Dermis lymphatic vessel endothelial cell (primary cell): ENCODE data around the gene TMA7B. TPM values are rescaled to one million over a fixed set of nuclear protein-coding genes. Genes with fewer than 3 reads are reported as not detected.

Experiments used
- total RNA-seq: library from RNA; depleted of rRNA; stranded (reverse); fragments of >200 nt; gene quantifications from 2 replicates; pipeline ENCODE4 v1.2.1, GENCODE V29; 2014

Gene TMA7B
- total RNA-seq, result not detected in 2 replicates

DNA sequence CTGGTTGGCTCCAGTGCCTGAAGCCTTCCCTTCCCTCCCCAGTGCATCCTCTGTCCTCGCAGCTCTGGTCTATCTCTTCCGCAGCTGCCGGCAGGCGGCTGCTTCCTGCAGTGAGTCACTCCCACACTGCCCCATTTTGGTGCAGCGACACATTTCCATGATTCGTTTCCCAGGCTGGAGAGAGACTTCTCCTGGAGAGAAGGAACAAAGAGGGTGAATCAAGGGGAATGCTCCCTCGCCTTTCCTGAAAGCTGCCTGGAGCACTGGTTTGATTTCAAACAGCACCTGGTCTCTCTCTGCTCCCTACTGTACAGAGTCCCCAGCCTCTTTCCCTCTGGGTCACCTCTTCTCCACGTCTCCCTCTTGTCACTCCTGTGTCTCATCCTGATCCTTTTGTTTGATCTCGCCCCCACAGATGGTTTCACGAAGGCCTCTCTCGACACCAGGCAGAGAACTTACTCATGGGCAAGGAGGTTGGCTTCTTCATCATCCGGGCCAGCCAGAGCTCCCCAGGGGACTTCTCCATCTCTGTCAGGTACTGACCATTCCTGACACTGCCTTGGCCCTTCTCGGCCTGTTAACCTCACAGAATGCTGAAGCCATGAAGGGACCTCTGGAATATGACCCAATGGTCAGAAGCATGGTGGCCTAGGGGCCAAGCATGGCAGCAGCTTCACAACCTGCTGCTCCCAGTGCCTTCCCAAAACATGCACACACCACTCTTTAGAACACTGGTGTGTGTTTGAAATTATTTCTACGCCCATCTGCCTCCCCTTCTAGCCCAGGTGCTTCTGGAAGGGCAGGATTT, at the start of gene TMA7B:
Gene TMA7B (plus strand): TSS at position 758 of the 808 bp plus-strand sequence. CDS start 3,978 bp downstream, outside the sequence.

DNA sequence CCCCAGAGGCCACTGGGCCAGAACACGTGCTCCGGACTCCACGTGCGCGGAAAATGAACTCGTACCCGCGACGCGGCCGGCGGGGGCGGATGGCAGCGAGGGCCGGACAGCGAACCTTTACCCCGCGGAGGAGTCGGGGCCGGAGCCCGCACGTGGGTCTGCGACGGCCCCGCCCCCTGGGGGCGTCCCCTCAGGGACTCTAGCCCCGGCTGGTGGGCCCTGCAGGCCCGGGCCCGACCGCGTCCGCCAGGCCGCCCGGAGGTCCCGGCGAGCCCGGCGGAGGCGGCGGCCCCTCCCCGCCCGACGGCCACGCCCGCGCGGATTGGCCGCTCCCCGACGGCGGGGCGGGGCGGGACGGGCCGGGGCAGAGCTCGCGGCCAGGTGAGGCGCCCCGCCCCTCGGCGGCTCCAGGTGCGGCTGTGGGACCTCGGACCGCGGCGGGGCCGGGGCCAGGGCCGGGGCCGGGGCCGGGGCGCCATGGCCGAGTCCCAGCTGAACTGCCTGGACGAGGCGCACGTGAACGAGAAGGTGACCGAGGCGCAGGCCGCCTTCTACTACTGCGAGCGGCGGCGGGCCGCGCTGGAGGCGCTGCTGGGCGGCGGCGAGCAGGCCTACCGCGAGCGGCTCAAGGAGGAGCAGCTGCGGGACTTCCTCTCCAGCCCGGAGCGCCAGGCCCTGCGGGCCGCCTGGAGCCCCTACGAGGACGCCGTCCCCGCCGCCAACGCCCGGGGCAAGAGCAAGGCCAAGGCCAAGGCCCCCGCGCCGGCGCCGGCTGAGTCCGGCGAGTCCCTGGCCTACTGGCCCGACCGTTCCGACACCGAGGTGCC, 34.6 kb downstream of the TMA7B start, which contains the start of gene FAM83F:
Gene FAM83F (plus strand): TSS at position 389 of the 827 bp plus-strand sequence. CDS start 89 bp downstream, at position 478.

Other genes with a start within 250 kb of the TMA7B start
- not detected in 2 replicates for gene ENTHD1, start 66.6 kb upstream of the TMA7B start, total RNA-seq
- not detected in 2 replicates for gene GRAP2, start 59.3 kb upstream of the TMA7B start, total RNA-seq
- not detected in 2 replicates for gene FAM83F, start 34.6 kb downstream of the TMA7B start, total RNA-seq
- gene TNRC6B, start 217.5 kb downstream of the TMA7B start, total RNA-seq, result 18.9 and 23.4 TPM in 2 replicates